ENCODE results near the gene HS3ST4.

DNA sequence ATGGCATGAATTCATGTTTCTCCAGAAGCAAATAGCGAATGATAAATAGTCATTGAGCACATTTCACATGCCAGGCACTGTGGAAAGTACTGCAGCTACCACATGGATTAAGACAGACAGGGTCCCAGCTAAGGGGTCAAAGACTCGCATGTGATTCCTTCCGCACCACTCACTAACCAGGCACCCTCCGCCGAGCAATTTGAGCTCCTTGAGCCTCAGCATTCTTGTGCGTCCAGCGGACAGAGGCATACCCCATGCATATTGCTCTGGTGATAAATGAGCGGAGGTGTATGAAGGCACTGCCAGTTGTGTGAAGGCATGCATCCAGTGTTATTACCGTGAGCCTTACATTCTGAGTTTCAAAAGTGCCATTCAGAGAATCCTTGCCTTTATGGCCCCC lies 358.7 kb downstream of the HS3ST4 start:
- TF ChIP-seq, protein P1, sequence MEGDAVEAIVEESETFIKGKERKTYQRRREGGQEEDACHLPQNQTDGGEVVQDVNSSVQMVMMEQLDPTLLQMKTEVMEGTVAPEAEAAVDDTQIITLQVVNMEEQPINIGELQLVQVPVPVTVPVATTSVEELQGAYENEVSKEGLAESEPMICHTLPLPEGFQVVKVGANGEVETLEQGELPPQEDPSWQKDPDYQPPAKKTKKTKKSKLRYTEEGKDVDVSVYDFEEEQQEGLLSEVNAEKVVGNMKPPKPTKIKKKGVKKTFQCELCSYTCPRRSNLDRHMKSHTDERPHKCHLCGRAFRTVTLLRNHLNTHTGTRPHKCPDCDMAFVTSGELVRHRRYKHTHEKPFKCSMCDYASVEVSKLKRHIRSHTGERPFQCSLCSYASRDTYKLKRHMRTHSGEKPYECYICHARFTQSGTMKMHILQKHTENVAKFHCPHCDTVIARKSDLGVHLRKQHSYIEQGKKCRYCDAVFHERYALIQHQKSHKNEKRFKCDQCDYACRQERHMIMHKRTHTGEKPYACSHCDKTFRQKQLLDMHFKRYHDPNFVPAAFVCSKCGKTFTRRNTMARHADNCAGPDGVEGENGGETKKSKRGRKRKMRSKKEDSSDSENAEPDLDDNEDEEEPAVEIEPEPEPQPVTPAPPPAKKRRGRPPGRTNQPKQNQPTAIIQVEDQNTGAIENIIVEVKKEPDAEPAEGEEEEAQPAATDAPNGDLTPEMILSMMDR (IDR thresholded peaks at IDR 0.05), result no peak
- TF ChIP-seq POLR2A (IDR thresholded peaks at IDR 0.05), result no peak
- TF ChIP-seq POLR2AphosphoS5 (IDR thresholded peaks at IDR 0.05; ENCODE audit: insufficient read depth in 1 of 2, low read depth in 1 of 2), result no peak

Data from vagina (tissue), 2 donors.